C1 segment of cervical spinal cord (tissue), 14 donors: ENCODE measurements around the gene BLVRA.
A peak's percentile ranks its signal among the peaks of the same experiment; 100 is the strongest.
"Not testable (repeated sequence)": the region's sequence is repeated elsewhere in the genome, so short reads cannot be mapped to it uniquely, and the experiment has no call there.

Source experiments
- DNase-seq, 14 donors: peaks; one replicate each; lab custom pipeline; 2025; lab: John Stamatoyannopoulos, UW

The BLVRA gene

DNA sequence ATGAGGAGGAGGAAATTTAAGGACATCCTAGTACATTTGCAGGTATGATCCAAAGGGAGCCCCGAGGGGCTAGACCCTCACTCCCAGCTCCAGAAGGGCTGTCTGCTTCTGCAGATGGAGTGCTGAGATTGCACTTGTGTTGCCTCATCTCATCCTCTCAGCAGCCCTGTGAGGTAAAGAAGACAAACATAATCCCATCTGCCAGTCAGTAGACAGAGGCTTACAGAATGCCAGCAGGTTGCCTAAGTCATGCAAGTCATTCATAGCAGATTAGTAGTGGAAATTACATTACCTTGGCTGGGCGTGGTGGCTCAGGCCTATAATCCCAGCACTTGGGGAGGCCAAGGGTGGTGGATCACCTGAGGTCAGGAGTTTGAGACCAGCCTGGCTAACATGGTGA is 45.4 kb downstream of the BLVRA start:
- no peak for DNase-seq

DNA sequence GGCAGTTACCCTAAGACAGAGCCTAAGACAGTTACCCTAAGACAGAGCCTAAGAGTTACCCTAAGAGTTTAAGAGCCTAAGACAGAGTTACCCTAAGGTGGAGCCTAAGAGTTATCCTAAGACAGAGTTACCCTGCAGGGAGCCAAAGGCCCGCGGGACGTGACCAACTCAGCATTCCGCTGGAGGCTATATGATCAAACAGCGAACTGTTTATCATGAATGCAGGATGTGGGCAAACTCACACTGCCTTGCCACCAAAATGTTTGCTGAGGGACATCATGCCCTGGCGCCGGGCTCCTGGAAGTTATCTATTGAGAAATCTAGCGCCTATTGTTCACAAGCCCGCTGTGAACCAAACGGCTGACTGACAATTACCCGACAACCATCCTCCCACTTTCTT is 49.9 kb downstream of the BLVRA start:
- DNase-seq = no peak

DNA sequence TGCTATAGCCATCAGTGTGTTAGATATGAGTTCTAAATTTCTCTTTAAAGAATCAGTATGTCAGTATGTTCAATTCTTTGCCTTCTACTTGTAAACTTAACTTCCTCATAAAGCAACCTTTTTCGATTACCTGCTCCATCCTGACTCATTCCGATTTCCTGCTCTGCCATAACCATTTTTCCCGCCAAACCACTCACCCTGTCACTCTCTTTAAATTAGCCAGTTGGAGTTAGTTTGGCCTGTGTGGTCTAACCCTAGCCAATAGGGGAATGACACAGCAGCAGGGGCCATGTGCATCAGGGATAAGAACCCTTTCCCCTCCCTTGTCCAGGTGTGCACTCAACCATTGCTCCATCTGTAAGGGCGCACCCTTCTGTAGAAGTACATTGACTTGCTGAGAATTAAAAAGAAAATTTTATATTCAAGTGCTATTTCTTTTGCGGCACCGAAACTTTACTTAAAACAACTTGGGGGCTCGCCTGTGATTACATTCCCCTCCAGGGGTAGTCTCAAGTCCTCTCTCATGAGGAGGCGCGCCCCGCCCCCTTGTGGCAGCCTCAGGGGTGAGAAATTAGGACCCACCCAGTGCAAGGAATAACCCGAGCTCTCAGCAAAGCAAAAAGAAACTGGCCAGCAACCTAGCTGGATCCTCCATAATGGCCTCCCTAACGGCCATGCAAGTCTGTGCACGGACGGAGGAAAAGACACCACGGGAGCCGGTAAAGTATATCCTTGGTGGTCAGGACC is 51.9 kb downstream of the BLVRA start:
- DNase-seq = not testable (repeated sequence)

DNA sequence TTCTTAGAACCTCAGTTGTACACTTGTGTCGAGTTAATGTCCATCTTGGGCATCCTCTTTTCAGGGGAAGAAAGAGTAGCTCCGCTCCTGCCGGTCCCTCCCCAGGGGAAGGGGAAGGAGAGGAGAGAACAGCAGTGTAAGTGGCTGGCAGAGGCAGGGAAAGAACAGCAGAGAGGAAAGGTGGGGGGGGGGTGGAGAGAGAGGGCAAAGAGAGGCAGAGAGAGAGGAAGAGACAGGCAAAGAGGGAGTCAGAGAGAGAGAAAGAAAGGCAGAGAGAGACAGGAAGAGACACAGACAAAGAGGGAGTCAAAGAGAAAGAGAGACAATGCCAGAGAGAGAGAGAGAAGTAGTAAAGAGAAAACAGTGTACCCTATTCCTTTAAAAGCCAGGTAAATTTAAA is 56.9 kb downstream of the BLVRA start:
- no peak for DNase-seq

DNA sequence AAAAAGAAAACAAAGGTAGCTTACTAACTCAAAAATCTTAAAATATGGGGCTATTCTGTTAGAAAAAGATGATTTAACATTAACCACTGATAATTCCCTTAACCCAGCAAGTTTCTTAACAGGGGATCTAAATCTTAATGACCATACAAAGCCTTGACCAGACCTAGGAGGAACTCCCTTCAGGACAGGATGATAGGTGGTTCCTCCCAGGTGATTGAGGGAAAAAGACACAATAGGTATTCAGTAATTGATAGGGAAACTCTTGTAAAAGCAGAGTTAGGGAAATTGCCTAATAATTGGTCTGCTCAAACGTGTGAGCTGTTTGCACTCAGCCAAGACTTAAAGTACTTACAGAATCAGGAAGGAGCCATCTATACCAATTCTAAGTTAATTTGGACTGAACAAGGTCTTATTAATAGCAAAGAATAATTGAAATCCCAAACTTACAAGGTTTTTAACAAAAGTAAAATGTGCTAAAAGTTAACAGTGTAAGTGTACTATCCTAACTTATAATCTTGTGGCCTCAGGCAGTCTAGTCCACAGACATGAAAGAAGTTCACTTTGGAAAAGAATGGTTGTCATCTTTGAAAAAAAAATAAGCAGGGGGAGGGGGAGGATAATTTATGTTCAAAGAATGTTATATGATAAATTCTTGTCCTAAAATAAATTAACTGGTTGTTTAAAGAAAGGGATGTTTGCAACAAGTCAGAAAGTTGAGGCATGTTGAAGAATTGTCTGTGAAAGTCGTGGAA is 57.7 kb downstream of the BLVRA start:
- not testable (repeated sequence) for DNase-seq

DNA sequence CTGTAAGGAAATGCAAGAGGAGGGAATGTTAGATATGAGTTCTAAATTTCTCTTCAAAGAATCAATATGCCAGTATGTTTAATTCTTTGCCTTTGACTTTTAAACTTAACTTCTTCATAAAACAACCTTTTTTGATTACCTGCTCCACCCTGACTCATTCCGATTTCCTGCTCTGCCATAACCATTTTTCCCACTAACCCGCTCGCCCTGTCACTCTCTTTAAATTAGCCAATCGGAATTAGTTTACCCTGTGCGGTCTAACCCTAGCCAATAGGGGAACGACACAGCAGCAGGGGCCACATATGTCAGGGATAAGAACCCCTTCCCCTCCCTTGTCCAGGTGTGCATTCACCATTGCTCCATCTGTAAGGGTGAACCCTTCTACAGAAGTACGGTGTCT is 64.9 kb downstream of the BLVRA start:
- not testable (repeated sequence) for DNase-seq

DNA sequence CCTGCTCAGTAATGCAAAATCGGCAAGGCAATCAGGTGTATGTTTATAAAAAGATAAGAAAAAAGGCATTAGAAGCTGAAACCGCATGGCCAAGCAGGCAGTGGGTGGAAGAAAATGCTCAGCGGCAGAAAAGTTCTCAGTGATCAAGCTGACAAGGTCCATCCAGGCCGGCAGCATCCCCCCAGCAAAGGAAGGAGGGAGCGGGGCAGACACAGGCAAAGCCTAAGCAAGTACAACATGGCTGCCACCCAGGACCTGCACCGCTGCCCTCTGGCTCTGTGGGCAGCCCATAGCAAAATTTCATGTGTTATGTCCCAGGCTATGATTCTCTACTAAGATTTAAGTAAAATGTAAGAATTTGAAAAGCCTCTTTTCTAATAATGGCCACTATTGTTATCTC is 65.5 kb downstream of the BLVRA start:
- no peak for DNase-seq

DNA sequence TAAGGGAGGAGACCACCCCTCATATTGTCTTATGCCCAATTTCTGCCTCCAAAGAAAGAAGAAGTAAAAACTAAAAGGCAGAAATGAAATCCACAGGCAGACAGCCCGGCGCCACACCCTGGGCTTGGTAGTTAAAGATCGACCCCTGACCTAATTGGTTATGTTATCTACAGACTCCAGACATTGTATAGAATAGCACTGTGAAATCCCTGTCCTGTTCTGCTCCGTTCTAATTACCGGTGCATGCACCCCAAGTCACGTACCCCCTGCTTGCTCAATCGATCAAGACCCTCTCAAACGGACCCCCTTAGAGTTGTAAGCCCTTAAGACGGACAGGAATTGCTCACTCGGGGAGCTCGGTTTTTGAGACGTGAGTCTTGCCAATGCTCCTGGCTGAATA is 66.0 kb downstream of the BLVRA start:
- not testable (repeated sequence) for DNase-seq

DNA sequence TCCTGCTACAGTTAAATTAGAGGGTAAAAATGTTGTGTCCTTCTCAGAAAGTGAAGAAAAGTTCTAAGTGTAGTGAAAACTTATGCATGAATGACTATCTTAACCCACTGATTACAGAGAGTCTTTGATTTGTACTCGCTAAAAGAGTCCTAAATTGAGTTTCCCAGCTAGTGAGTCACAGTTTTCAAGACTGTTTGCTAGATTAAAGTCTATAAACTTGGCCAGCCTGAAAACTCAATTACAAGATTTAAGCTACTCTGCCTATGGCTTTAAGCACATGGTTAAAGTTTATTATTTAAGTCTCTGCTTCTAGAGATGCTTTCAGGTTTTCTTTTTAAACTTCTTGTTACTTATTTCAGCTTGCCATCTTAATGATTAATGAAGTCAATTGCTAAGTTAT is 66.5 kb downstream of the BLVRA start:
- no peak for DNase-seq

DNA sequence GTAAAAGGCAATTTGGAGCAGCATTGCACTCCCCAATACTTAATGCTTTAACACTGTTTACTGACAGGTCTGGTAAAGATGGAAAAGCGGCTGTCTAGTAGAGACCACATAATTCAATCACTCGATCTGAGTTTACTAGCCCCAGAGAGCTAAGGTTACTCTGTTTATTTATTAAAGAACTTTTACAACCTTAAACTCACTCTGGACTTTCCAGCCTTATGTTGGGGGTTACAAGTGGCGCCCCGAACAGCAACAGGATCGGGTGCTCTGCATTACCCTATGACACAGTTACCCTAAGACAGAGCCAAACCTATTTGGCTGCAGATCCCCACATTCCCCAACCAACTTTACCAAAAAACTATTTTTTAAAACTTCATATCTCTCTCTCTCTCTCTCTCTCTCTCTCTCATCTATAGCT is 66.9 kb downstream of the BLVRA start:
- DNase-seq = no peak

DNA sequence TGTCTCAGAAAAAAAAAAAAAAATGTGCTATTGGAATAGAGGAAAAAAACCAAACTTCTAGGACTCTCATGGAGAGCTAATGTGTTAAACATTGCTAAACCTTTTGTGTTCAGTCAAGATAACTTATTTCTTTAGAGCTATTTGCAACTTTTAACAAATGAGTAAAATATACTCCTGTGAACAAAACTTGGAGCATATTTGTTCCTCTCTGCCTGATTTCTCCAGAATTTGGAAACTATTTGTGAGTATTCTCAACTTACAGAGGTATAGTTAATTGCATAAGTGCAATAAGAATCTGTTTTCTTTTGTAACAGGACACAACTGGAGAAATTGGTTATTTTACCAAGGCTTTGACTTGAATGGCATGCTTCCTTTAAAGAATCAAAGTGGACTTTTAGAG is 72.4 kb downstream of the BLVRA start:
- DNase-seq = not testable (repeated sequence)

DNA sequence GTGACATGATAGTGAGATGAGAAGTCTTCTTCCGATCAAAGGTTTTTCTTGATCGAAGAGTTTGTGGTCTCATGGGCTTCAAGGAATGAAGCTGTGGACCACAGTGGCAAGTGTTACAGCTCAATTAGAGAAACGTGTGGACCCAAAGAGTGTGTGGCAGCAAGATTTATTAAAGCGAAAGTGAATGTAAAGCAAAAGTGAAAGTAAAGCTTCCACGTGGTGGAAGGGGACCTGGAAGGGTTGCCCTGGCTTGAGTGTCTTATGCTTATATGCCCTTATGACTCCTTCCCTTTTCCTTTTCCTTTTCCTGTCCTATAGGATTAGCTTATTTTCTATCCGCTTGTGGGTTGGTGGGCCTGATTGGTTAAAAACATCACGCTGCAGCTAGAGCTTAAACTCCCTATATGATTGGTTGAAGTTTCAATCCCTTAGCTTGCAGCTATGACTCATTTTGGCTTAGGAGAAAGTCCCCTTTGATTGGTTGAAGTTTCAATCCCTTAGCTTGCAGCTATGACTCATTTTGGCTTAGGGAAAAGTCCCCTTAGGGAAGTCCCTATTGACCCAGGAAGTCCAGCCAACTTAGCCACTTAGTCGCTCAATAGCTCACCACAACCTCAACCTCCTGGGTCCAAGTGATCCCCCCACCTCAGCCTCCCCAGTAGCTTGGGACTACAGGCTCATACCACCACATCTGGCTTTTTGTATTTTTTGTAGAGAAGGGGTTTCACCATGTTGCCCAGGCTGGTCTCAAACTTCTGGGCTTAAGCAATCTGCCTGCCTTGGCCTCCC is 76.2 kb downstream of the BLVRA start:
- no peak for DNase-seq

DNA sequence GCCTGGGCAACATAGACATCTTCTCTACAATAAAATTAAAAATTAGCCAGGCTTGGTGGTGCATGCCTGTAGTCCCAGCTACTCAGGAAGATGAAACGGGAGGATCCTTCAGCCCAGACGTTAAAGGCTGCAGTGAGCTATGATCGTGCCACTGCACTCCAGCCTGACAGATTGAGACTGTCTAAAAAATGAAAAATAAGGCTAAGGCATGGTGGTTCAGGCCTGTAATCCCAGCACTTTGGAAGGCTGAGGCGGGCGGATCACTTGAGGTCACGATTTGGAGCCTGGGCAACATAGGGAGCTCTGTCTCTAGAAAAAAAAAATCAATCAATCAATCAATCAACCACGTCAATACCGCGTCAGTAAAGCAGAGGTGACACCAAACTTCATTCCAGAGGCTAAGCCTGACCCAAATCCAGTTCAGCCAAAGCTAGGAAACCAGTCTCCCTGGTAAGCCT is 79.8 kb downstream of the BLVRA start:
- DNase-seq = peak in 1 of 14 donors; percentile 2

DNA sequence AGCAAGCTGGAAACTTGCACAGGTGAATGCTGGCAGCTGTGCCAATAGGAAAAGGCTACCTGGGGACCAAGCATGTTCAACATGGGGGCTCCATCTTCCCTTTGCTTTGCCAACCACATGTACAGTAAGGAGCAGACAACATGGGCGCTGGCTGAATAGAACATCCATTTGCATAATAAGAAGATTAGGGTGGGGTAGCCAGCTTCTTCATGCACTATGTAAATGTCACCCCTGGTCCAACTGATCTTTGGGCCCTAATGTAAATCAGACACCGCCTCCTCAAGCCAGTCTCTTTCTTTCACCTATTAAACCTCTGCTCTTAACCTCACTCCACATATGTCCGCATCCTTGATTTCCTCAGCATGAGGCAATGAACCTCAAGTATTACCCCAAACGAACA is 84.8 kb downstream of the BLVRA start:
- DNase-seq = no peak

DNA sequence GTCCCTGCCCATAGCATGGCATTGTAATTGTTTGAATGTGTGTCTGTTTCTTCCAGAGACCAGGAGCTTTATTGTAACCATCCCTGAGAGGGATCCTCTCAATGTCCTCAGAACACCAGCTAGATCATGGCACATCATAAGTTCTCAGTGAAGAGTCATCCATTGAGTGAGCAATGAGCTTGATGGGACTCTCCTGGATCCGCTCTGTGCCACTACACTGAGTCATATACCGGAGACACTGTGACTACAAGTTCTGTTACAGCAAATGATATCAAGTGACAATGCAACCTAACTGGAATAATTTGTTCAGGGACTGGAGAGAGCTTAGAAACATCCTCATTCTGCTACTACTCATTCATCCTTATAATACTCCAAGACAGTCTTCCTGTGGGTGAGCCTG is 85.8 kb downstream of the BLVRA start:
- DNase-seq = no peak

DNA sequence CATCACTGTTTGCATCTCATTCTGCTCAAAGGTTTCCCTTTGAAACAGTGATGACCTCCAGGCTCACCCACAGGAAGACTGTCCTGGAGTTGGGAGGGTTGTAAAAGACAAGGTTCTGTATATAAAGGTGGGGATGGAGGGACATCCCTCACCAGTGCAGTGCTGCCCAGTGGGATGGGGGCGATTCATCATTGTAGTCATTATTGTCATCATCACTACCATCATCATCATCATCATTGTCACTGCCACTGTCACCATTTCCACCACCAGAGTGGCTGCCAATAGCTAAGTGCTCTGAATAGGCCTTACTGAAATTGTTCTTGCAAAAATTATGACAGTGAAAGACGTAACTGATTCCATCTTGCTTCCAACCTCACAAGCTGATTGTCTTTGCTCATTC is 86.2 kb downstream of the BLVRA start:
- DNase-seq = no peak

DNA sequence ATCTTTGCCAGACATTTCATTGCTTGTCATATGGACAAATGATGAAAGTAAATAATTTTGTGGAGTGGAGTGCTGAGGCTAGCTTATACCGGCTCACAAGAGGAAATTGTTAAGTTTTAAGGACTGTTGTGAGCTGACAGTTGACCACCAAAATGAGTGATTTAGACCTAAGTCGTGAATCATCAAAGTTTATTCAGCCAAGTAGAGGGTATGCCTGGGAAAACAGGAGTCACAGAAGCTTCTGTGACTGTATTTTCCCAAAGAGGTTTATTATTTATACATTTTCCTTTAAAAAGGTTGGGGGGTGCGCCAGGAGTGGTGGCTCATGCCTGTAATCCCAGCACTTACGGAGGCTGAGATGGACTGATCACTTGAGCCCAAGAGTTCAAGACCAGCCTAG is 89.0 kb downstream of the BLVRA start:
- no peak for DNase-seq

DNA sequence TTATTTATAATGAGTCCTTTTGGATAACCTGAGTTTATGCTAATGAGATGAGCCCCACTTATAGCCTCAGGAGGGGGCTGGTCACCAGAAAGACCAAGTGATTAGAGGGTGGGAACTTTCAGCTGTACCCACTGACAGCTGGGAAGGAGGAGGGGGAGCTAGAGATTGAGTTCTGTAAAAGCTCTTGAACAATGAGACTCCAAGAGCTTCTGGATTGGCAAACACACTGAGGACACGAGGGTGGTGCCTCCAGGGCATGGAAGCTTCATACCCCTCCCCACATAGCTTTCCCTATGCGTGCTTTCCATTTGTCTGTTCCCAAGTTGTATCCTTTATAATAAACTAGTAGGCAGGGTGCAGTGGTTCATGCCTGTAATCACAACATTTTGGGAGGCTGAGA is 90.6 kb downstream of the BLVRA start:
- no peak for DNase-seq

DNA sequence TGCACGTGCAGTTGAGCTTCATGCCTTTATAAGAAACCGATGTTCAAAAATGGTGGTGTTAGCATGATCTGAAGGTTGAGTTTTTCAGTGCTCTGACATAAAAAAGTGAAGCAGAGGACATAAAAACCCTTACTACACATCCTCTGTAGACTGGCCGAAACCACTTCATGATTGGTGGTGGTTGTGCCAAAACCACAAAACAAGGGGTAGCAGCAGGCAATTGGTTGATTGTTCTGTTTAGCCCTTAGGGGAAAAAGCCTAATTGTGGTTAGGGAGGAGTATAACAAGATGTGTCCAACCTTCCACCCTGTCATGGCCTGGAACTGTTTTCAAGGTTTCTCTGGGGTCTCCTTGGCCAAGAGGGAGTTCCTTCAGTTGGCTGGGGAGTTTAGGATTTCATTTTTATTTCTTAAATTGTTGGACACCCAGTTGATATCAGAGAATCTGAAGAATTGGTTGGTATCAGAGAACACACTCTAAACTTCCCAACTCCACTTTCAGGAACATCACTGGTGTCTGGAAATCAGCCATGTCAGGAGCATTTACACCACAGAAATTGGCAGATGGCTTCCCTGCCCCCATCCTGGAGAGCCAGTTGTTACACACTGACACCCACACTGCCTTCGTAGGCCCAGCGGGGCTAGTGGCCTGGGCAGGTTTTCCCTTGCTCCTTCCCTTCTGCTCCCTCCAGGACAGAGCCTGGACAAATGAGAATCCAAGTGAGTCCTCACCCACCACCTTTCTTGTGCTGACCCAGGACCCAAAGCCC is 92.1 kb downstream of the BLVRA start:
- no peak for DNase-seq

DNA sequence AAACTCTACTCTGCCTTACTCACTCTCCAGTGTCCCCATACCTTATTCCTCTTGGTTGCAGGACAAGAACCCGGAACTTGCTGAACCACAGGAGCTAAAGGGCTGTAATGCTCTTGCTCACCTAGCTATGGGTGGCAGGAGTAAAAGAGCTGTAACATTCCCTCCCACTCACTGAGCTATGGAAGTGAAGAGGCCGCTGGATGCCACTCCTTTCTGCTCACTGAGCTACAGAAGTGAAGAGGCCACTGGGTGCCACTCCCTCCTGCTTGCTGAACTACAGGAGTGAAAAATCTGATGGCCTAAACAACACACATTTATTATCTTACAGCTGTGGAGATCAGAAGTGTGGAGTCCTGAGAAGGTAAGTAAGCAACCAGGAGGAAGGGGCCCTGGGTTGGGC is 93.3 kb downstream of the BLVRA start:
- no peak for DNase-seq

DNA sequence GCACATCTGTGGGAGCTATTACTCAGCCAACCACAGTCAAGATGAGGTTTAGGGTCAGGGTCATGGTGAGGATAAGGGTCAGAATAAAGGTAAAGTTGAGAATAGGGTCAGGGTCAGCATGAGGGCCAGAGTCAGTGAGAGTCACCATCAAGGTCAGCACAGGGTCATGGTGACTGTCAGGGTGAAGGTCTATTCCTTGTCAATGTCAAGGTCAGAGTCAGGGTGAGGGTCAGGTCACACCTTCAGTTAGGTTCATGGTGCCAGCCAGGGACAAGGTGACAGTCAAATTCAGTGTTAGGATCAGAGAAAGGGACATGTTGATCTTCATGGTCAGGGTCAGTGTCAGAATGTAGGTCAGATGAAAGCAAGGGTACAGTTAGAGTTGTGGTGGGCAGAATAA is 96.7 kb downstream of the BLVRA start:
- DNase-seq = no peak

DNA sequence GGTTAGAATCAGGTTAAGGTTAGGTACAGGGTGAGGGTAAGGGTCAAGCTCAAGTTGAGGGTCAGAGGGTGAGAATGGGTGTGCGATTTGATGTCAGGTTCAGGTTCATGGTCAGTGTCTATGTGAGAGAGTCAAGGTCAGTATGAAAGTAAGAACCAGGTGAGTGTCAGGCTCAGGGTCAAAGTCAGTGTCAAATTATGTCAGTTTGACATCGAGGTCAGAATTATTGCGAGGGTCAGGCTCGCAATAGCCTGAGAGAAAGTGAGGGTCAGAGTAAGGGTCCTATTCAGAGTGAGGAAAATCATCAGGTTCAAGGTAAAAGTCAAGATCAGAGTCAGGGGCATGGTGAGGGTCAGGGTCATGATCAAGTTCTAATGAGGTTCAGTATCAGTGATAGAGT is 97.8 kb downstream of the BLVRA start:
- no peak for DNase-seq
